GM12892 (cell line): ENCODE measurements around the gene SMAD7.

Experiments
- POLR2A ChIP-seq: IDR thresholded peaks from 2 replicates; pipeline ENCODE4 v1.6.1; 2011; ENCODE audit warnings: low read depth, low read length, control low read depth
- TAF1 ChIP-seq: IDR thresholded peaks from 2 replicates; pipeline ENCODE4 v1.6.1; 2011; ENCODE audit warnings: low read depth, mild to moderate bottlenecking, control low read depth, low read length, borderline replicate concordance

- TF ChIP-seq POLR2A (no peak), TAF1 (no peak)
These were observed 66.5 kb downstream of the SMAD7 start for GRCh38 chr18:48884306-48884705.
